K562 (cell line): ENCODE results near the gene PHPT1. TPM values are rescaled to one million over a fixed set of nuclear protein-coding genes. Genes with fewer than 3 reads are reported as not detected.

Experiments used
- ATAC-seq: fragments of 200-7000 bp; cut with Tn5 transposase; 3 replicates; pipeline ENCODE4 v1.9.1; 2020; ENCODE audit warnings: moderate library complexity
- Bru-seq: library from RNA; stranded (reverse); fragments of 400-500 nt; gene quantifications from one replicate; lab custom pipeline; 2021; lab: Mats Ljungman, UMichigan
- BruChase-seq, 2 experiments: library from RNA; stranded (reverse); fragments of 400-500 nt; gene quantifications; one replicate each; lab custom pipeline; 2021; lab: Mats Ljungman, UMichigan
- BruUV-seq: library from RNA; stranded (reverse); fragments of 400-500 nt; replicated peaks from 2 replicates; lab custom pipeline; 2021; lab: Mats Ljungman, UMichigan
- CTCF ChIA-PET: fragments of 300-600 bp; formaldehyde crosslinking; extraction: SDS; loops from one replicate; lab custom pipeline; 2021; ENCODE audit warnings: low intra/inter-chr PET ratio; lab: Yijun Ruan, JAX
- POLR2A ChIA-PET: fragments of 300-600, 350-650 bp; sonication (Branson Sonifier 250); formaldehyde crosslinking; extraction: SDS; loops from one replicate; lab custom pipeline; 2021; ENCODE audit warnings: antibody characterized with exemption, inconsistent platforms; lab: Yijun Ruan, JAX
- DNase-seq, 4 experiments: peaks; one replicate each; pipeline versions ENCODE4 v3.0.0 to v3.0.0-alpha.2; 2011 to 2018; ENCODE audit warnings: low spot score in 3 of 4, mixed read lengths in 3 of 4; ENCODE audit errors: extremely low read depth in 1 of 4
- FAIRE-seq: peaks from 2 replicates; lab custom pipeline; 2011; peaks lifted over from hg19 to GRCh38; lab: Jason Lieb, UNC
- H2AFZ ChIP-seq: 2 replicates; pipeline ENCODE4 v1.6.0; 2011; ENCODE audit warnings: low read depth, low read length, control low read depth, inconsistent platforms
- H3K27ac ChIP-seq: fragments of 200-600 bp; 3 replicates; pipeline ENCODE4 v1.8.0; 2011; ENCODE audit warnings: low read depth, mild to moderate bottlenecking, control low read depth, inconsistent platforms, low read length, moderate library complexity, mixed read lengths; ENCODE audit errors: extremely low read depth
- H3K27me3 ChIP-seq, 2 experiments: fragments of 300-600 bp in 1 of 2; 2 replicates in 1 of 2; 3 replicates in 1 of 2; pipeline versions ENCODE4 v1.6.0 to v1.8.0; 2011; ENCODE audit warnings: inconsistent platforms in 2 of 2, low read length in 2 of 2, mild to moderate bottlenecking in 1 of 2, mixed read lengths in 1 of 2, moderate library complexity in 1 of 2; ENCODE audit not compliant: control insufficient read depth in 2 of 2, insufficient read depth in 2 of 2
- H3K36me3 ChIP-seq: fragments of 300-600 bp; 3 replicates; pipeline ENCODE4 v1.8.0; 2011; ENCODE audit warnings: mild to moderate bottlenecking, low read length, inconsistent platforms; ENCODE audit not compliant: control insufficient read depth, insufficient read depth
- H3K4me1 ChIP-seq, 2 experiments: fragments of 200-600 bp in 1 of 2; replicated peaks in 1 of 2; 2 replicates in 1 of 2; 3 replicates in 1 of 2; pipeline versions ENCODE4 v1.5.1 to v1.8.0; 2011; ENCODE audit warnings: inconsistent platforms in 2 of 2, low read length in 2 of 2, mild to moderate bottlenecking in 1 of 2, mixed read lengths in 1 of 2, moderate library complexity in 1 of 2; ENCODE audit not compliant: control insufficient read depth in 2 of 2, insufficient read depth in 2 of 2
- H3K4me2 ChIP-seq: 2 replicates; pipeline ENCODE4 v1.6.1; 2011; ENCODE audit warnings: low read length, control low read depth, inconsistent platforms, mixed read lengths; ENCODE audit not compliant: insufficient read depth
- H3K4me3 ChIP-seq: fragments of 200-600 bp; sonication (generic), shearing (Covaris generic); 2 replicates; pipeline ENCODE4 v1.5.1; 2016; ENCODE audit warnings: control low read depth, inconsistent platforms
- H3K79me2 ChIP-seq: fragments of 200-600 bp; 3 replicates; pipeline ENCODE4 v1.8.0; 2011; ENCODE audit warnings: low read length, inconsistent platforms; ENCODE audit not compliant: control insufficient read depth, insufficient read depth
- H3K9ac ChIP-seq, 2 experiments: 2 replicates each; pipeline versions ENCODE4 v1.6.0 to v1.6.1; 2011; ENCODE audit warnings: low read depth in 2 of 2, low read length in 2 of 2, control low read depth in 1 of 2, inconsistent platforms in 1 of 2, mild to moderate bottlenecking in 1 of 2, mixed read lengths in 1 of 2; ENCODE audit not compliant: insufficient read depth in 1 of 2
- H3K9me1 ChIP-seq: one replicate; pipeline ENCODE4 v1.6.0; 2011; ENCODE audit warnings: inconsistent platforms, mild to moderate bottlenecking, low read length, moderate library complexity; ENCODE audit not compliant: control insufficient read depth, insufficient read depth
- H3K9me3 ChIP-seq: replicated peaks from 2 replicates; pipeline ENCODE4 v1.5.1; 2011; ENCODE audit warnings: low read depth, low read length, inconsistent platforms; ENCODE audit not compliant: control insufficient read depth, insufficient read depth
- H4K20me1 ChIP-seq: replicated peaks from 2 replicates; pipeline ENCODE4 v1.6.1; 2011; ENCODE audit warnings: low read length, inconsistent platforms, mixed read lengths; ENCODE audit not compliant: control insufficient read depth, insufficient read depth
- CBX8 ChIP-seq: fragments of 200-600 bp; sonication (generic); IDR thresholded peaks from 2 replicates; pipeline ENCODE4 v1.6.1; 2012; ENCODE audit warnings: borderline replicate concordance, mixed run types, low read depth, mild to moderate bottlenecking, moderate library complexity, mixed read lengths, low read length, control low read depth, inconsistent platforms; ENCODE audit not compliant: poor library complexity, severe bottlenecking; ENCODE audit errors: extremely low read depth
- MAX ChIP-seq: sonication (generic); formaldehyde crosslinking; IDR thresholded peaks from 2 replicates; pipeline ENCODE4 v1.9.0; 2022; ENCODE audit warnings: mild to moderate bottlenecking, missing genetic modification reagents
- NR2C2 ChIP-seq, 2 experiments: fragments of 200-800 bp in 1 of 2; sonication (Bioruptor generic) in 1 of 2; sonication (generic) in 1 of 2; formaldehyde crosslinking in 1 of 2; IDR thresholded peaks; 2 replicates each; pipeline versions ENCODE4 v1.6.1 to v1.8.0; 2016 to 2022; ENCODE audit warnings: mild to moderate bottlenecking in 1 of 2, missing compliant biosample characterization in 1 of 2, missing genetic modification characterization in 1 of 2, missing genetic modification reagents in 1 of 2
- SIN3B ChIP-seq: fragments of 450-650 bp; IDR thresholded peaks from 2 replicates; pipeline ENCODE4 v1.6.1; 2017; ENCODE audit warnings: low read depth, mild to moderate bottlenecking, moderate library complexity
- ZBTB26 ChIP-seq: fragments of 450-650 bp; formaldehyde crosslinking; IDR thresholded peaks from 2 replicates; pipeline ENCODE4 v1.4.0; 2022; ENCODE audit warnings: missing genetic modification characterization
- WGBS: fragments of 100-300 bp; shearing (Covaris generic); methylation state at CpG from one replicate; pipeline ENCODE4 v1.1.6; 2016; ENCODE audit warnings: low coverage, mixed read lengths; ENCODE audit not compliant: insufficient coverage; ENCODE audit errors: missing lambda C conversion rate; 5-methylcytosine and 5-hydroxymethylcytosine counted together
- in situ Hi-C: fragments of 300-500 bp; cut with MboI; formaldehyde crosslinking; loops from 4 replicates; pipeline ENCODE4 v1.15.0; 2018; ENCODE audit warnings: inconsistent platforms, mixed read lengths
- intact Hi-C: fragments of 100-400 bp; cut with micrococcal nuclease; formaldehyde crosslinking; loops from 2 replicates; pipeline ENCODE4 v1.14.2; 2022
- long read RNA-seq, 3 experiments: library from polyadenylated mRNA in 2 of 3; library from RNA in 1 of 3; unstranded in 2 of 3; stranded (forward) in 1 of 3; transcript quantifications; one replicate each; pipeline ENCODE4 v2.0.0, GENCODE V29; 2019 to 2022
- polyA minus RNA-seq, 3 experiments: library from RNA; depleted of rRNA, polyadenylated mRNA; stranded (reverse); fragments of >200 nt; gene quantifications; 2 replicates each; pipeline ENCODE4 v1.2.3, GENCODE V29; 2011
- polyA plus RNA-seq, 8 experiments: library from polyadenylated mRNA; depleted of rRNA in 4 of 8; stranded (reverse) in 5 of 8; unstranded in 3 of 8; fragments of >200 nt; fragmentation: Nextera tagmentation in 2 of 8; fragmentation: Illumina TruSeq in 1 of 8; extraction: Ambion mirVana in 2 of 8; extraction: Trizol in 1 of 8; gene quantifications; 2 replicates each; pipeline versions ENCODE4 v1.2.1 to v1.2.3, GENCODE V29; 2011 to 2014; ENCODE audit warnings: inconsistent platforms in 1 of 8, missing spikeins in 1 of 8
- total RNA-seq, 7 experiments: library from RNA; depleted of rRNA in 6 of 7; stranded (reverse); fragments of >200 nt in 6 of 7; fragmentation: Illumina TruSeq in 2 of 7; extraction: Trizol in 2 of 7; gene quantifications; 2 replicates each; pipeline versions ENCODE4 v1.2.1 to v1.2.3, GENCODE V29; 2011 to 2021; ENCODE audit warnings: low replicate concordance in 1 of 7
- TF ChIP-seq, protein P1 (sequence below): fragments of 450-650 bp; IDR thresholded peaks from 2 replicates; pipeline ENCODE4 v1.6.1; 2016; ENCODE audit warnings: low read depth, mild to moderate bottlenecking, moderate library complexity
- TF ChIP-seq, protein P2 (sequence below): fragments of 450-650 bp; formaldehyde crosslinking; IDR thresholded peaks from 2 replicates; pipeline ENCODE4 v1.4.0; 2020; ENCODE audit warnings: mild to moderate bottlenecking, moderate library complexity

The PHPT1 gene
- 45.1 and 180 TPM in 2 replicates for total RNA-seq (2011; cell fraction: chromatin; rRNA removed; ENCODE audit: low replicate concordance)
- total RNA-seq (2011; cell fraction: nucleolus; rRNA removed): 169 and 176 TPM in 2 replicates
- total RNA-seq (2011; cell fraction: nucleoplasm; rRNA removed): 73.7 and 101 TPM in 2 replicates
- total RNA-seq (2014; rRNA removed) (114 and 142 TPM in 2 replicates), total RNA-seq (2014; rRNA removed; fragmentation: Illumina TruSeq; extraction: Trizol) (16.4 and 20.9 TPM in 2 replicates), total RNA-seq (2015; rRNA removed; fragmentation: Illumina TruSeq; extraction: Trizol) (93.0 and 96.7 TPM in 2 replicates), total RNA-seq (2021) (126 and 135 TPM in 2 replicates), polyA plus RNA-seq (2011; rRNA removed) (50.9 and 84.3 TPM in 2 replicates), polyA plus RNA-seq (2014; fragmentation: Illumina TruSeq; extraction: Trizol) (80.2 and 98.6 TPM in 2 replicates), polyA plus RNA-seq (2014; fragmentation: Nextera tagmentation; extraction: Ambion mirVana) (100 to 1,000 TPM; 131 to 166 TPM), polyA plus RNA-seq (2014; rRNA removed) (129 and 161 TPM in 2 replicates), polyA minus RNA-seq (2011; rRNA and poly(A)+ RNA removed) (7.0 and 7.2 TPM in 2 replicates), Bru-seq, nascent RNA (percentile 81 among the genes with signal in this experiment), BruChase-seq, experiment 1, labeled RNA remaining after a 2-hour chase (percentile 80 among the genes with signal in this experiment), BruChase-seq, experiment 2, labeled RNA remaining after a 6-hour chase (percentile 81 among the genes with signal in this experiment)
- 137 and 211 TPM in 2 replicates for polyA plus RNA-seq (2011; cell fraction: cytosol; rRNA removed)
- 314 and 360 TPM in 2 replicates for polyA plus RNA-seq (2011; cell fraction: nucleus; rRNA removed)
- 124 and 150 TPM in 2 replicates for polyA plus RNA-seq (2012)
- 19.4 and 27.9 TPM in 2 replicates for polyA minus RNA-seq (2011; cell fraction: cytosol; rRNA and poly(A)+ RNA removed)
- 31.0 and 41.3 TPM in 2 replicates for polyA minus RNA-seq (2011; cell fraction: nucleus; rRNA and poly(A)+ RNA removed)
- long read RNA-seq, experiment 1, transcript PHPT1-204 (2 exons, 627 nt): minor isoform, 63 of 330 reads
- long read RNA-seq, experiment 1, transcript PHPT1-205 (3 exons, 1,316 nt): minor isoform, 7 of 330 reads
- long read RNA-seq, experiment 1, transcript PHPT1-201 (3 exons, 890 nt): major isoform, 220 of 330 reads
- long read RNA-seq, experiment 1, partial matches to known transcripts: 10 of 330 reads
- long read RNA-seq, experiment 1, other reads (novel, unspliced or antisense): 23 of 330 reads
- long read RNA-seq, experiment 2, transcript PHPT1-201 (3 exons, 890 nt): major isoform, 114 of 168 reads
- long read RNA-seq, experiment 2, transcript PHPT1-204 (2 exons, 627 nt): minor isoform, 20 of 168 reads
- long read RNA-seq, experiment 2, partial matches to known transcripts: 4 of 168 reads
- long read RNA-seq, experiment 2, other reads (novel, unspliced or antisense): 24 of 168 reads
- long read RNA-seq, experiment 3, transcript PHPT1-201 (3 exons, 890 nt): major isoform, 130 of 155 reads
- long read RNA-seq, experiment 3, transcript PHPT1-204 (2 exons, 627 nt): minor isoform, 8 of 155 reads
- long read RNA-seq, experiment 3, partial matches to known transcripts: 0 of 155 reads
- long read RNA-seq, experiment 3, other reads (novel, unspliced or antisense): 13 of 155 reads

DNA sequence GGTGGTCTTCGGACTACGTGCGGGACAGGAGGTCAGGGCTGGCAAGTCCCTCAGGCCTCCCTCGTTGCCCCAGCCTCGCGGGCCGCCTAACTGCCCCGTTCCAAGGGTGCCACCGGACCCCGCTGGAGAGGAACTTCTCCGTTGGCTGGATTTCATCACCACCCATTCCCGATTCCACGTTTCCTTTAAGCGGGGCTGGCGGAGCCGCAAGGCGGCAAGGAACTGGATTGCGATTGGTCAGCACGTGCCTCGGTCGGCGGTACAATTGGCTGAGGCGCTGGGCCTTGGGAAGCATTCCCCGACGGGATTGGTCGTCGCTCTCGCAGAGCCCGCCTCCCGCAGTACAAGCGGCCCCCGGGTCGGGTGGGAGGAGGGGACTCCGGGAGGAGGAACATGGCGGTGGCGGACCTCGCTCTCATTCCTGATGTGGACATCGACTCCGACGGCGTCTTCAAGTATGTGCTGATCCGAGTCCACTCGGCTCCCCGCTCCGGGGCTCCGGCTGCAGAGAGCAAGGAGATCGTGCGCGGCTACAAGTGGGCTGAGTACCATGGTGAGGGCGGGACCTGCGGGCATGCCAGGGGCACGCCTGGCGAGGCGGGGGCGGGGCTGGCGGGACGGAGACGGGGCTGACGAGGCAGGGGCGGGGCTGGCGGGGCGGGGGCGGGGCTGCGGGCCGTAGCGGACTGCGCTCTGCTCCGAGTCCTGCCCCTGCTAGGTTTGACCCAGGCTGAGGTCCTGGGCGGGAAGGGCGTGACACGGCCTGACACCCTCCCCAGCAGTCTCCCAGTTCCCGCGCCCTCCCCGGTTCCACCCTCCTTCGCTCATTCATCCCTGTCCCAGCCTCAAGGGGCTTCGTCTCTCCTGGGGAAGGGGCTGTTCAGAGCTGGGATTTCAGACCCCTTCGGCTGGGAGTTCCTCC lies at the start of gene PHPT1:
Gene PHPT1, plus strand, starts transcription at position 372 of the 922 bp plus-strand sequence. Its CDS starts 22 bp downstream, at position 394.
- in situ Hi-C loops: no loop called here
- TF ChIP-seq, protein P1, sequence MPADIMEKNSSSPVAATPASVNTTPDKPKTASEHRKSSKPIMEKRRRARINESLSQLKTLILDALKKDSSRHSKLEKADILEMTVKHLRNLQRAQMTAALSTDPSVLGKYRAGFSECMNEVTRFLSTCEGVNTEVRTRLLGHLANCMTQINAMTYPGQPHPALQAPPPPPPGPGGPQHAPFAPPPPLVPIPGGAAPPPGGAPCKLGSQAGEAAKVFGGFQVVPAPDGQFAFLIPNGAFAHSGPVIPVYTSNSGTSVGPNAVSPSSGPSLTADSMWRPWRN: 0 out of 2 replicates have a peak, but pooled peaks have one; percentile 8
- no peak for TF ChIP-seq CBX8
- TF ChIP-seq SIN3B: peak; percentile 78; the same call in 1 of the 2 replicates
- TF ChIP-seq, protein P2, sequence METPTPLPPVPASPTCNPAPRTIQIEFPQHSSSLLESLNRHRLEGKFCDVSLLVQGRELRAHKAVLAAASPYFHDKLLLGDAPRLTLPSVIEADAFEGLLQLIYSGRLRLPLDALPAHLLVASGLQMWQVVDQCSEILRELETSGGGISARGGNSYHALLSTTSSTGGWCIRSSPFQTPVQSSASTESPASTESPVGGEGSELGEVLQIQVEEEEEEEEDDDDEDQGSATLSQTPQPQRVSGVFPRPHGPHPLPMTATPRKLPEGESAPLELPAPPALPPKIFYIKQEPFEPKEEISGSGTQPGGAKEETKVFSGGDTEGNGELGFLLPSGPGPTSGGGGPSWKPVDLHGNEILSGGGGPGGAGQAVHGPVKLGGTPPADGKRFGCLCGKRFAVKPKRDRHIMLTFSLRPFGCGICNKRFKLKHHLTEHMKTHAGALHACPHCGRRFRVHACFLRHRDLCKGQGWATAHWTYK (CRISPR knock-in tag): peak; percentile 58; the same call in 1 of the 2 replicates
- TF ChIP-seq MAX (CRISPR knock-in tag): peak; percentile 84
- TF ChIP-seq ZBTB26: no peak
- TF ChIP-seq NR2C2 (CRISPR knock-in tag; IDR thresholded peaks at IDR 0.05): no peak
- TF ChIP-seq NR2C2 (tag; IDR thresholded peaks at IDR 0.05): no peak; the same call in 1 of the 2 replicates

More for the DNA sequence above, at the start of gene PHPT1:
- Histone ChIP-seq H3K9me1 (no peaks in the 10 kb centered on the region), H3K9ac (peak within 1 kb of the TSS; percentile 92 to 97), H3K4me1 (peaks cover 9 to 84% of the 10 kb centered on the region in 2 experiments; a peak in 4 of 5 replicates), H4K20me1 (0 out of 2 replicates have a peak, but pooled peaks cover 5% of the 10 kb centered on the region), H3K4me2 (peak within 1 kb of the TSS; percentile 97), H2AFZ (peak within 1 kb of the TSS; percentile 98), H3K79me2 (peaks cover 27% of the 10 kb centered on the region), H3K36me3 (peaks cover 29% of the 10 kb centered on the region; the same call in 1 of the 3 replicates), H3K27me3 (no peaks in the 10 kb centered on the region), H3K4me3 (peak within 1 kb of the TSS; percentile 95), H3K9me3 (no peaks in the 10 kb centered on the region), H3K27ac (peak within 1 kb of the TSS; percentile 89)
- intact Hi-C loops: loop anchor here (1.0 to 5.0 kb wide), 3 partner anchors 37 to 93 kb away; partner anchors contain the start of genes FBXW5, TMEM141 and TRAF2
- POLR2A ChIA-PET: interaction anchor here (1.2 to 1.3 kb wide), 2 partner anchors 9 to 17 kb away, joined by 4 read pairs; partner anchors contain the start of gene EDF1
- WGBS: under 1% methylated on average over 52 of the region's 77 CpGs
- ATAC-seq: peak; percentile 84
- CTCF ChIA-PET: interaction anchor here (0.6 kb wide), 1 partner anchor 37 kb away, joined by 3 read pairs; the partner anchor contains the start of gene TRAF2
- no TSS peak for BruUV-seq
- peak; percentile 94 to 99 (median 97) for DNase-seq
- FAIRE-seq: peak; percentile 100
